Measurements from ENCODE around the gene ULBP2.
"Not testable (repeated sequence)": the region's sequence is repeated elsewhere in the genome, so short reads cannot be mapped to it uniquely, and the experiment has no call there.

ULBP2 gene

GRCh38 chr6:149988550-149989346 is 46.9 kb downstream of the ULBP2 start:
- peaks cover 0 to 8% of the 10 kb centered on the region in 2 experiments for H3K4me1 ChIP-seq (ENCODE audit: control insufficient read depth in 1 of 2, insufficient read depth in 1 of 2, low read depth in 1 of 2, low read length in 1 of 2)

GRCh38 chr6:149990212-149990660 is 48.4 kb downstream of the ULBP2 start:
- Histone ChIP-seq H3K27me3 (peaks cover 100% of the 10 kb centered on the region), H3K27ac (no peak overlapping the region), H3K36me3 (no peaks in the 10 kb centered on the region), H3K4me3 (ENCODE audit: low read depth in 1 of 2, low read length in 1 of 2) (no peak overlapping the region), H3K9me3 (no peaks in the 10 kb centered on the region), H3K4me1 (ENCODE audit: control insufficient read depth in 1 of 2, insufficient read depth in 1 of 2, low read depth in 1 of 2, low read length in 1 of 2) (peaks cover 0 to 8% of the 10 kb centered on the region in 2 experiments)
- TF ChIP-seq CTCF (IDR thresholded peaks at IDR 0.05): no peak

More at GRCh38 chr6:149988550-149989346, 46.9 kb downstream of the ULBP2 start:
- no peaks in the 10 kb centered on the region for H3K36me3 ChIP-seq
- no peak overlapping the region for H3K27ac ChIP-seq
- TF ChIP-seq CTCF (IDR thresholded peaks at IDR 0.05): no peak
- peaks cover 95% of the 10 kb centered on the region for H3K27me3 ChIP-seq
- H3K4me3 ChIP-seq (ENCODE audit: low read depth in 1 of 2, low read length in 1 of 2): no peak overlapping the region
- H3K9me3 ChIP-seq: no peaks in the 10 kb centered on the region

GRCh38 chr6:149990661-149991471 is 49.1 kb downstream of the ULBP2 start:
- no peak overlapping the region for H3K4me3 ChIP-seq (ENCODE audit: low read depth in 1 of 2, low read length in 1 of 2)
- peaks cover 100% of the 10 kb centered on the region for H3K27me3 ChIP-seq
- no peaks in the 10 kb centered on the region for H3K9me3 ChIP-seq
- peaks cover 0 to 8% of the 10 kb centered on the region in 2 experiments for H3K4me1 ChIP-seq (ENCODE audit: control insufficient read depth in 1 of 2, insufficient read depth in 1 of 2, low read depth in 1 of 2, low read length in 1 of 2)
- no peak overlapping the region for H3K27ac ChIP-seq
- no peaks in the 10 kb centered on the region for H3K36me3 ChIP-seq
- TF ChIP-seq CTCF (IDR thresholded peaks at IDR 0.05): no peak

- peaks cover 100% of the 10 kb centered on the region for H3K27me3 ChIP-seq
- H3K9me3 ChIP-seq; H3K4me3 ChIP-seq (ENCODE audit: low read depth in 1 of 2, low read length in 1 of 2); H3K36me3 ChIP-seq; H3K4me1 ChIP-seq (ENCODE audit: control insufficient read depth in 1 of 2, insufficient read depth in 1 of 2, low read depth in 1 of 2, low read length in 1 of 2); H3K27ac ChIP-seq: not testable (repeated sequence)
Measured at GRCh38 chr6:149991472-149991795, 49.6 kb downstream of the ULBP2 start.

GRCh38 chr6:149991838-149992237 is 50.0 kb downstream of the ULBP2 start:
- TF ChIP-seq CTCF (IDR thresholded peaks at IDR 0.05): no peak
- H3K9me3 ChIP-seq: no peaks in the 10 kb centered on the region
- H3K4me3 ChIP-seq (ENCODE audit: low read depth in 1 of 2, low read length in 1 of 2): no peak overlapping the region
- H3K36me3 ChIP-seq: no peaks in the 10 kb centered on the region
- peaks cover 0 to 8% of the 10 kb centered on the region in 2 experiments for H3K4me1 ChIP-seq (ENCODE audit: control insufficient read depth in 1 of 2, insufficient read depth in 1 of 2, low read depth in 1 of 2, low read length in 1 of 2)
- peaks cover 100% of the 10 kb centered on the region for H3K27me3 ChIP-seq
- H3K27ac ChIP-seq: no peak overlapping the region

Data from neutrophil (primary cell).